ENCODE data around the gene ST13.
"Not testable (repeated sequence)": the region's sequence is repeated elsewhere in the genome, so short reads cannot be mapped to it uniquely, and the experiment has no call there.

The ST13 gene

GRCh38 chr22:40782521-40782920, 73.9 kb downstream of the ST13 start:
- no peak for DNase-seq (ENCODE audit: low read depth in 2 of 2)

- not testable (repeated sequence) for DNase-seq (ENCODE audit: low read depth in 2 of 2)
Measured at GRCh38 chr22:40781749-40782148, 74.7 kb downstream of the ST13 start.
